ENCODE measurements around the gene LCN15.

- TF ChIP-seq, protein P1, sequence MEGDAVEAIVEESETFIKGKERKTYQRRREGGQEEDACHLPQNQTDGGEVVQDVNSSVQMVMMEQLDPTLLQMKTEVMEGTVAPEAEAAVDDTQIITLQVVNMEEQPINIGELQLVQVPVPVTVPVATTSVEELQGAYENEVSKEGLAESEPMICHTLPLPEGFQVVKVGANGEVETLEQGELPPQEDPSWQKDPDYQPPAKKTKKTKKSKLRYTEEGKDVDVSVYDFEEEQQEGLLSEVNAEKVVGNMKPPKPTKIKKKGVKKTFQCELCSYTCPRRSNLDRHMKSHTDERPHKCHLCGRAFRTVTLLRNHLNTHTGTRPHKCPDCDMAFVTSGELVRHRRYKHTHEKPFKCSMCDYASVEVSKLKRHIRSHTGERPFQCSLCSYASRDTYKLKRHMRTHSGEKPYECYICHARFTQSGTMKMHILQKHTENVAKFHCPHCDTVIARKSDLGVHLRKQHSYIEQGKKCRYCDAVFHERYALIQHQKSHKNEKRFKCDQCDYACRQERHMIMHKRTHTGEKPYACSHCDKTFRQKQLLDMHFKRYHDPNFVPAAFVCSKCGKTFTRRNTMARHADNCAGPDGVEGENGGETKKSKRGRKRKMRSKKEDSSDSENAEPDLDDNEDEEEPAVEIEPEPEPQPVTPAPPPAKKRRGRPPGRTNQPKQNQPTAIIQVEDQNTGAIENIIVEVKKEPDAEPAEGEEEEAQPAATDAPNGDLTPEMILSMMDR (IDR thresholded peaks at IDR 0.05): no peak
- TF ChIP-seq EZH2 (IDR thresholded peaks at IDR 0.05) (no peak), EZH2phosphoT487 (IDR thresholded peaks at IDR 0.05) (no peak)
Observed at GRCh38 chr9:136762915-136763648, 1.2 kb downstream of the LCN15 start.
